HG02840 (cell line): ENCODE results near the gene HNRNPF.
"Not testable (repeated sequence)": the region's sequence is repeated elsewhere in the genome, so short reads cannot be mapped to it uniquely, and the experiment has no call there.

Experiments used
- ATAC-seq: cut with Tn5 transposase; IDR thresholded peaks from one replicate; pipeline ENCODE4 v1.9.1; 2021; ENCODE audit warnings: mild to moderate bottlenecking, moderate library complexity, moderate number of reproducible peaks; ENCODE audit not compliant: unreplicated experiment, low FRiP score

Gene HNRNPF

DNA sequence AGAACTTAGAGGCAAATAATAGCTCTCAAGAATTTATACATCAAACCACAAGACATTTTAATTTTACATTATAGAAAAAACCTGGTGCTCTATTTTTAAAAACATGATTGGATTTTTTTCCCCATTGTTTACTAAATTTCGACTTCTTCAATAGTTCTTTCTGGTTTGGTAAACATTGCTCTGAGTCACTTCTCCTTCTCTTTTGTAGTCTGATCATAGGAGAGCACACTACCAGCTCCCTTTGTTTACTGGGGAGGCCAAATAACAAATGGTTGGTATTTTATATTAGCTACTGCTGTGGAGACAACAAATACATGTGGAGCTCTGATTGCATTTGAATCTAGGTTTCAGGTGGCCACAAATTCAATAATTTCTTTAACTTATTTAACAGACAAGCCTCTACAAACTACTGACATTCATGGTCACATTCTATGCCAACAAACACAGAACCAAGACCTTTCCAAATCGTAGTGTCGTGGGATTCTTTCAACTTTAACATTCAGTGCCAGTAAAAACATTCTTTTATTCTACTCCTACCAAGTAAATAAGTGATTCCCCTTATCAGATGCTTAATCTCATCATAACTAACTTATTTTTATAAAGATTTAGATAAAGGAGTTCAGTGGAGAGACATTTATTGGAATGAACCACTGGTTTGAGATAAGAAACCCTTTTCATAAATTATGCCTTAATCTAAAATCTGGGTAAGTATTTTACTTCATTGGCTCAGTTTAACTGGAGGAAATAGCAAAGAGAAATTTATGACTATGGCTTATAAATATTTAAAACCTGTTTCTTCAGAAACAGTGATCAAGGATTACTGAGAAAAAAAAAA is 55.3 kb downstream of the HNRNPF start:
- ATAC-seq, result no peak

DNA sequence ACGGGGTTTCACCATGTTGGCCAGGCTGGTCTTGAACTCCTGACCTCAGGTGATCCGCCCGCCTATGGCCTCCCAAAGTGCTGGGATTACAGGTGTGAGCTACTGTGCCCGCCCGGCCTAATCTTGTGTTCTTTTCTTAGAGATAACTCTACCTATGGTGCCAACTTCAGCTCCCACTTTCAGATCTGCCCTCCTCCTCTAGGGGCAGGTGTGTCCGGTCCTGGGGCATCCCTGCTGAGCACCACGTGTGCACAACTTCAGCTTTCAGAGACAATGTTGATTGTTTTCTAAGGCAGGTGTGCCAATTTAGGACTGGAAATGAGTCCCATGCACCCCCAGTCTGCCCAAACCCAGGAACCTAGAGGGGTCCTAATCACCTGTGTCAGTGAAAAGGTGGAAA is 56.0 kb downstream of the HNRNPF start:
- no peak for ATAC-seq

DNA sequence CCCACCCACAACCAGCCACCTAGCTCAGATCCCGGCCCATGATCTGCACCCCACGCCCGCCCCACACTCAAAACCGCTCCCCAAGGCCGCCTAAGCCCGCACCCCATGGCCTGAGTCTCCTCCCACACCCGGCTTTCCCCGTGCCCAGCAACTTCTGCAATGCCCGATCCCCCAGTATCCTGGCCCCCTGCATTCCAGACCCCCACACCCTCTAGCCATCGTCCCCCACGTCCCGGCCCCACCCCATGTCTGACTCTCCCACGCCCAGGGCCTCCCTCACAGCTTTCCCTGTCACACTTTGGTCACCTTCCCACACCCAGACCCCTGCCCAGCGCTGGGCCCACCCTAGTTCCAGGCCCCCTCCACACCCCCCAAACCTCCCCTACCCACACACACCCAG is 57.7 kb downstream of the HNRNPF start:
- ATAC-seq, result no peak

DNA sequence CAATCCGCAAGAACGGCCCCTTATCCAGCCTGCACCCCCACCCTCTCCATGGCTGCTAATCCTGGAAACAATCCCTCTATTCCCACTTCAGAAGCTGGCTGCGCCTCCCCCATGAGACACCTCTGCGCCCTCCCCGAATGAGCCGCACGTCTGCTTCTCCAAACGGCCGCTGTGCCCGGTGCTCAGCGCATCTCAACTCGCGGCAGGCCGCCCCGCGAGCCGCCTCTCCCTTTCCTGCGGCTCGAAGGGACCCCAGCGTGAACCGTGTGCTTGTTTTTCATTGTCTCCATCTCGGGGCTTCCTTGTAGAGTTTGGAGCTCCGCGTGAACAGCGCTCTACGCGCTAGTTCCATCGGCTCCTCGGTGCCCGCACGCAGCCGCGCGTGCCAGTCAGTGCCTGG is 58.3 kb downstream of the HNRNPF start:
- ATAC-seq, result no peak

DNA sequence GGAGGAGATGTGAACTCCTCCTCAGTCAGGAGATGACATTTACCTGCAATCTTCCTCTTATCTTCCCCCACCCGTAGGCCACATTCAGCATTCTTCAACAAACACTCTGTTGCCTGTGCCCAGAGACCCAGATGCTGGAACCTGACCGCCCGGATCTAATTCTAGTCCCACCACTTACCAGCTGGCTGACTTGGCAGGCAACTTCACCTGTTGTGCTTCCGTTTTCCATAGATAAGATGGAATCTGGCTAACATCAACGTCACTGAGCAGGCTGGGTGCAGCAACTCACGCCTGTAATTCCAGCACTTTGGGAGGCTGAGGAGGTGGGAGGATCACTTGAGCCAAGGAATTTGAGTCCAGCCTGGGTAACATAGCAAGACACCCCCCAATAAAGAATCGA is 58.8 kb downstream of the HNRNPF start:
- ATAC-seq, result no peak

DNA sequence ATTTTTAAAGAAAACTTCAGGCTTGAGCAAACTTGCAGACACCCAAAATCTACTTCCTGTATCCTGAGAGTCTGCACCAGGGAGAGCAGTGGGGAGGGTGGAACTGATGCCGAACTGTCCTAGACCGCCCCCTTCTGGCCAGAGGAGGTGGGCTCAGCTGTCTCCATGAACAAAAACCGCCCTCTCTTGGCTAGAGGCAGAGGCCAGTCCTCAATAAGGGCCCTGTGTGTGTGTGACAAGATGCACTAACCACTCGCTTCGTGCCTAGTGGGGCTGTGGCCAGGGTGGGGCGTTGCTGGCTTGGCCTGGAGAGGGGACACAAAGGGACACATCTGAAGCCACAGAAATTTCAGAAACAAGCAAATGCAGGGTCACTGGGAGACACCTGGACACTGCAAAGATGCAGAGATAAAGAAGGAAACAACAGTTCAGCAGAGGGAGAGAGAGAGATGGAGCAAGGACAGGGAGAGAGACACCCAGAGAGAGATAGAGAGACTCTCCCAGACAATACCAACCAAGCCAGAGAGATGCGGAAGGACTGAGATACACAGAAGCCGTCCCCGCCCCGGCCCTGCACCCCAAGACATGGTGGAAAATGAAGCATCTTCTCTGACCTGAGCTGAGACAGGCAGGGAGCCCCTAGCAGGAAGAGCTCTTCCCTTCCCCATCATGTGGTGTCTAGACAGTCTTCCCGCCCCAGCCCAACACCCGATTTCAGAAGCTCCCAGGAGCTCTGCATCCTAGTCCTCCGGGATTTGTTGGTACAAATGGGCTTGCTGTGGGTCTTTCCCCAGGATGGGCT is 60.3 kb downstream of the HNRNPF start:
- peak; percentile 91 for ATAC-seq

DNA sequence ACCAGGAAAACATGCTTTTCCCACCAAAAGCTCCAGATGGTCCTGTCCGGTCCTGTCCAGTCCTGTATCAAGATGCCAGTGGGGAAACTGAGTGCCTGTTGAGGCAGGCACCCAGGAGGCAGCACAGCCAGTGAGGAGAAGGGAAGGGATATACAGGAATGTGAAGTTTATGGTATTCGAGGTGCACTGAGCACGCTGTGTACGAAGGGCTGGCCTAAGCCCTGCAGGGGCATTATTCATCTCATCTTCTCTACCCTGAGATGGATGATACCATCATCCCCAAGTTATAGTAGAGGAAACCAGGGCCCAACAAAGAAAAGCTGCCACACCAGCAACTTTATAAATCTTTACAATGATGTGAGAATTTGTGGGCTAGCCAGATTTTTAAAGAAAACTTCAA is 61.0 kb downstream of the HNRNPF start:
- ATAC-seq, result no peak

DNA sequence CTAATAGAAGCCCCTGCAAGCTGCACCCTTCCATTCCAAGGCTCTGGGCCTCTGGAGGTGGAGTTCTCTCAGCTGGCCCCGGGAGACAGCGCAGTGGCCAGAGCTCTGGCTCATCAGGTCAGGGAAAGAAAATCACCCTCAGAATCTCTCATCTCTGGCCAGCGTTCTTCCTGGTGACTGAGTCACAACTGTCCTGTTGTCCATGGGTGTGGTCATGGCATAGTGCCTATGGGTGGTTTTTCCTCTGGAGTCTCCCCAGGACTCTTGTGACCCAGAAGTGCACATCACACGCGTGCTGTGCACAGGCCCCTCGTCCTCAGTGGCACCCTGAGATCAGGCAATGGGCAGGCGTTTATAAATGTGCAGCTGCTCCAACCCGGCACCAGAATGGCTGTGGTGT is 64.9 kb downstream of the HNRNPF start:
- no peak for ATAC-seq

DNA sequence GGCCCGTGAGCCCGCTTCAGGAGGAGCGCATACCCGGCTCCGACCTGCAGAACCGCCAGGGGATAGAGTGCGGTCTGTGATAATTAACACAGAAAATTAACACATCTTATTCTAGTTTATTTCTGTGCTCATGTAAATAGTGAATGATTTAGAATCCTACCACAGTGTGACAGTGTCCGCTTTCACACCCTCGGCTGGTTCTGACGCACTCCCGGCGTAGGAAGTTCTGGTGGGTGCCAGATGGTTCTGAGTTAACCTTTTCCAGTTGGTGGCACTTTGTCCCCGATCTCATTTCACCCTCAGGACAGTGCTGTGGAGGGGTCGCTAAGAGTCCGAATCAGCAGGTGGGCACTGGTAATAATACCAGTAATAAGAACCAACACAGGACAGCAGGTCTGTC is 65.9 kb downstream of the HNRNPF start:
- ATAC-seq, result no peak

DNA sequence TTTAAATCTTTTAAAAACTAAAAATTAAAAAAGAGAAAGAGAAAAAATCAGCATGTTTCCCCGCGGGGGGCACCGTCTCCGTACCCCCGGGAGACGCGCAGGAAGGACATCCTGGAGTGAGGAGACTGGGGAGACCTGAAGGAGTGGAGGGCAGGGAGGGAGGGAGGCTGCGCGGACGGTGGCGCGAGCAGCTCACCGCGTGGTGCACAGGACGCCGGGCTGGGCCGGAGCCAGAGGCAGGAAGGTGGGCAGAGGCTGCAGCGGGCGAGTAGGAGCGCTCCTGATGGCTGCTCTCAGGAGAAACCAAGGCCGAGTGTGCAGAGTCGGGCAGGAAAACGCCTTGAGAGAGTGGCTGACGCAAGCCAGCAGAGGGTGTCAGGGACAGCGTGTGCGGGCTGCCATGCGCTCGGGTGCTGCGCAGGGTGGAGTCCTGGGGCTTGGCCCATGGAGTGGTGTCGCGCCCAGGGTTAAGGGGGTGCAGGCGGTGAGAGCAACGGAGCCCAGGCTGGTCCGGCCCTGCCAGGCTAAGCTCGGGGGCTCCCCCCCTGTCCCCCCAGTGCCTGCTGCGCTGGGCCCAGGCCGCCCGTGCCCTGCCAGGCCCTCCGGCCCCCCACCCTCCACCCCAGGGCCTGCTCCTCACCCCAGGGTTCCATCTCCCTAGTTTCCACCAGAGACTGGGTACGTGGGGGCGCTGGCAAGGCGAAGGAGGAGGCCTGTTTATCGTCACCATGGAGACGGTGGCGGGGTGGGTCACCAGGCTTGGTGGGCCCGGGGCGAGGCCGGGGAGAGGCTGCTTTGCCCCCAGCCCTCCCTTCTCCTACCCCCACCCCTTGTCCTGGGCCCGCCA is 66.5 kb downstream of the HNRNPF start:
- ATAC-seq, result no peak

DNA sequence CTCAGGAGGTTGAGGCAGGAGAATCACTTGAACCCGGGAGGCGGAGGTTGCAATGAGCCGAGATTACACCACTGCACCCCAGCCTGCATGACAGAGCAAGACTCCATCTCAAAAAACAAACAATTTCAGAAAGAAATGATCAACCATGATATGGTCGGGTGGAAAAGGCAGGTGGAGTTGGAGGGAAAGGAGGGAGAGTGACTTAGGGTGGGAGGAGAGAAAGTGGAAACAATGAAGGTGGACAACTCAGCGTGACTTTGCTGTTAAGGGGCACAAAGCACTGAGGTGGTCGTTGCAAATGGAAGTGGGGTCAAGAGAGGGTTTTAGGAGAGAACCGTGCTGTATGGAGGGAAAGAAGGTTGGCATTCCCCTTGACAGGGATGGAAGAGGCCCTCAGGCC is 67.5 kb downstream of the HNRNPF start:
- ATAC-seq, result no peak

DNA sequence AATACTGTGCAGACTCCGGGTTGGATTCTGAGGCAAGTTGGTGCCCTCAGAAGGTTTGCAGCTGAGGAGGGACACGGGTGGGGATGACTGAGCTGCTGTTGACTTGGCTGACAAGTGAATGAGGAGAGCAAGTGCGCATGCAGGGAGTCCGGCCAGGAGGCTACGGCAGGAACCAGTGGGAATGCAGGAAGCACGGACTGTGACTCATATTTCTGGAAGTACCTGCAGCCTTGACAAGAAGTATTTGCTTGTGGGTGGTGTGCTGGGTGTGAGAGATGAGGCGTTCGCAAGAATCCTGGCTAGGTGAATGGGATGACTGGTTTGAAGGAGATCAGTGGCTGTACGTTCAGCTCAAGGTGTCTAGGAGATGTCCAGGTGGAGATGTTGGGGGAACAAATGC is 68.4 kb downstream of the HNRNPF start:
- ATAC-seq, result no peak

DNA sequence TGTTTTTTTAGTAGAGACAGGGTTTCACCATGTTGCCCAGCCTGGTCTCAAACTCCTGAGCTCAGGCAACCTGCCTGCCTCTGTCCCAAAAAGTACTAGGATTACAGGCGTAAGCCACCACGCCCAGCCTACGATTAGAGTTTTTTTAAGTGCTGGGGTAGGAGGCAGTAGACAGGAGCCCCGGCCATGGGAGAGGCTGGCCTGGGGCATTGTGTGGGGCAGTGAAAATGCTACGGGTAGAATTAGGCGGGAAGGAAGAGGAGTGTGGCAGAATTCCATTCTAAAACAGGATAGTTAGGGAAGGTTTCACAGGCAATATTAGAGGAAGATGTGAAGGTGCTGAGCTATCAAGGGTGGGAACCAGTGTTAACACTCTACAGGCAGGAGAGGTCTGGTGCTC is 68.9 kb downstream of the HNRNPF start:
- ATAC-seq, result no peak

DNA sequence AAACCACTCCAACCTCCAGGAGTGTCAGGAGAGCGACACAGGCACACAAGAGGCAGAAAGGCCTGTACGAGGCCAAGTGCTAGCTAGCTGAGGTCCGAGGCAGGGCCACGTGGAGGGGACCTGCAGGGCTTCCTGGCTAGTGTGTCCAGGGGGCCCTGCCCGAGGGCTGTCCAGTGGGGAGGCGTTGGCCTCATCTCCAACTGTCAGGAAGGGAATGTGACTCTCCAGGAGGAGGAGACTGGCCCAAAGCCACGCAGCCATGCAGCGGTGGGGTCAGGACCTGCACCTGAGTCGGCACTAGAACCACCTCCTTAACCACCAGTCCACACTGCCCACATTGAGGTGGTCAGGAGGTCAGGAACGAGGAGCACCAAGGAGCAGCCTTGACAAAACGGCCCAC is 69.8 kb downstream of the HNRNPF start:
- no peak for ATAC-seq

DNA sequence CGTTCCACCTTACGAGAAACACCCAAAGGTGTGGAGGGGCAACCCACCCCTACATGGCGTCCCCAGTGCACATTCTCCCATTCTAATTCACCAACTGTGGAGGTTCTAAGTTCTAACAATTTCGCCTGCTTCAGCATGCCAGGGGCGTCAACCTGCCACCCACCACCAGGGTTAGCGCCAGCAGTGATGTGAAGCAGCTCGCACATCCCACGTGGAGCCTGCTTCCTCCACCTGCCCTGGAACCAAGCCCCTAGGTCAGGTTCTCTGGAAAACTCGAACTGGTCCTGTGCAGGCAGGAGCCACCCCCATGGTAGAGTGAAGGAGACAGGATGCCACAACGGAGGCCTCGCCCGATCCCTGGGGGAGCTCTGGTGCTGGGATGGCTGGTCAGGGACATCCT is 70.9 kb downstream of the HNRNPF start:
- ATAC-seq, result no peak

DNA sequence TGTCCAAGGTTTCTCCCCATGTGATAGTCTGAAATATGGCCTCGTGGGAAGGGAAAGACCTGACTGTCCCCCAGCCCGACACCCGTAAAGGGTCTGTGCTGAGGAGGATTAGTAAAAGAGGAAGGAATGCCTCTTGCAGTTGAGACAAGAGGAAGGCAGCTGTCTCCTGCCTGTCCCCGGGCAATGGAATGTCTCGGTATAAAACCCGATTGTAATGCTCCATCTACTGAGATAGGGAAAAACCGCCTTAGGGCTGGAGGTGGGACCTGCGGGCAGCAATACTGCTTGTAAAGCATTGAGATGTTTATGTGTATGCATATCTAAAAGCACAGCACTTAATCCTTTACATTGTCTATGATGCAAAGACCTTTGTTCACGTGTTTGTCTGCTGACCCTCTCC is 71.5 kb downstream of the HNRNPF start:
- not testable (repeated sequence) for ATAC-seq

DNA sequence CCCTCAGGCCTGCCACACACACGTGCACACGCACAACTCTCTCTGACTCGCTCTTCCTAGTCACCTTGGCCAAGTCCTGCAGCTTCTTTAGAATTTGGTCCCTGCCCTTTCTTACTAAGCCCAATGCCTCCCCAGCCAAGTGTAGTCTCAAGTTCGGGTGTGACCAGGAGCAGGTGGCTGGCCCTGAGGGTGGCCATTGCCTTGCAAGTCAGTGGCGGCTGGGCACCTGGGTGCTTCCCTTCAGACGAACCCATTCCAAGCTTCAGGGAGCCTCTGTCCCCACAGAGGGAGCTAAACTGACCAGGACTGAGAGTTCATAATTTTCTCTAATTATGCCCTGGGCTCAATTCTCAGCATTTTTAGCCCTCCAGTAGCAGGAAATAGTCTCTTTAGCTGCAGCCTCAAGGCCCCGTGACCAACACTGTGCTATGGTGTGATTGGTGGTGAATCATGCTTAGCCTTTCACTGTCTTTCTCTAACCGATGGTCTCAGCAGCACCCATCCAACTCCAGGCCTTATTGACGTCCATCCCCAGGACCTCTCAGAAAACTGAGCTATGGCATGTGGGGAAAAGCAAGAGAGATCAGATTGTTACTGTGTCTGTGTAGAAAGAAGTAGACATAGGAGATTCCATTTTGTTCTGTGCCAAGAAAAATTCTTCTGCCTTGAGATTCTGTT is 72.2 kb downstream of the HNRNPF start:
- no peak for ATAC-seq

DNA sequence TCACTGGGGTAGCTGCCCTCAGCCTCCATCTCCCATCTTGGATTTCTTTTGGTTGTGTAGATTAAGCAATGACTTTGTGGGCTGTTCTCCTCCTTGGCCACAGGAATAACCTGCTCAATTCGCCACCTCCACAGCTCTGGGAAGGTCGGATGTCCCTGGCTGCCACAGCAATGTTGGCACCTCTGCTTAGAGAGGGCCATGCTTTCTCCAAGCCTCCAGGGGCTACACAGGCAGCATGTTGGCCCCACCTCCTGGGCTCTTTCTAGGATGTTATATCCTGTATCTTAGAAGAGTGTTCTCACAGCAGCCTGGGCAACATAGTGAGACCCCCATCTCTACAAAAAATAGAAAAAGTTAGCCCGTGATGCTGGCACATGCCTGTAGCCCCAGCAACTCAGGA is 72.9 kb downstream of the HNRNPF start:
- no peak for ATAC-seq
